Bronchus fibroblast of lung (primary cell): ENCODE data around the gene U2AF1. TPM values are rescaled to one million over a fixed set of nuclear protein-coding genes. Genes with fewer than 3 reads are reported as not detected.

ENCODE experiments used
- total RNA-seq: library from RNA; depleted of rRNA; stranded (reverse); fragments of >200 nt; gene quantifications from 2 replicates; pipeline ENCODE4 v1.2.3, GENCODE V29; 2015

The U2AF1 gene
- total RNA-seq, result 19.2 and 19.3 TPM in 2 replicates

GRCh38 chr21:43106965-43107793 is at the start of gene U2AF1:
U2AF1 (minus strand) TSS chr21:43107570; CDS start chr21:43107494, 76 bp downstream.

DNA sequence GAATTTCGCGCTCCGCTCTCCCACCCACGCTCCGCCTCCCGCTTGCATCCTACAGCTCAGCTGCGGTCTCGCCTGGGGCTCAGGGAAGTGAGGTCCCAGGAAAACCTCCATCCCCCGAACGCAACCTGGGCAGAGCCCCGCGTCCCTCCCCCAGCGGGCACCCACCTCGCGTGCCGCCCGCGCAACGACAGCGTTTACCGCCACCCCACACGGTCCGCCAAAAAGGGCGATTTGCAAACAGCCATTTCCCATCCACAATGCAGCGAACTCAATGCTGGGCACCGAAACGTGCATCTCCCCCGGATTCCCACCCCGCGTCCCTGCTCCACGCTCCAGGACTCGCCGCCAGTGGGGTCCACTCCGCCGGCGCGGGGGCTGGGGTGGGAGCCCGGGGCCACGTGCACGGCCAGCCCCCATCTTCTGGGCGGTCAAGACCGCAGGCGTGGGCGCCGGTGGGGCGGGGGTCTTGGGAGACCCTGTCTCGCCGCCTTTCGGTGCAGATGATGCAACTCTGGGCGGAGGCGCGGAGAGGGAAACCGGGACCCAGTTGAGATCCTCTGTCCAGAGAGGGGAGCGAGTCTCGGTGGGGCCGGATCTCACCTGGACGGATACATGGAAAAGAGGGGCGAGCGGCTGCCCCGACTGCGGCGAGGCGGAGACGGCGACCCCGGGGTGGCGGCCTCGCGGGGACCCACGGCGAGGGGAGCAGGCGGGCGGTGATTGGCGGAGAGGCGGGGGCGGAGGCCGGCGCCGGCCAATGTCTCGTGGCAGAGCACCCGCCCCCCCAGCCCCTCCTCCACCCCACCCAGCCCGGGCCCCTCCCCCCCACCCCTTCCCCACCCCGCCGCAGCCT is 32.0 kb downstream of the U2AF1 start, which contains the start of gene CBS:
CBS (minus strand) TSS at position 666 of the 853 bp plus-strand sequence. CDS start 3,642 bp downstream, outside the sequence.

Other genes with a start within 250 kb of the U2AF1 start
- 6.7 and 8.3 TPM in 2 replicates for gene WDR4, start 228.0 kb downstream of the U2AF1 start, total RNA-seq
- 33.3 and 38.9 TPM in 2 replicates for gene NDUFV3, start 214.3 kb downstream of the U2AF1 start, total RNA-seq
- not detected in 2 replicates for gene ERVH48-1, start 181.9 kb downstream of the U2AF1 start, total RNA-seq
- 12.6 and 23.8 TPM in 2 replicates for gene PKNOX1, start 133.0 kb downstream of the U2AF1 start, total RNA-seq
- gene CBS, start 31.7 kb downstream of the U2AF1 start, total RNA-seq, result 54.0 and 58.7 TPM in 2 replicates
- not detected in 2 replicates for gene CRYAA, start 61.4 kb upstream of the U2AF1 start, total RNA-seq